Suprapubic skin (tissue), 4 donors: ENCODE results near the gene ZNF385A.

Source experiments
- CTCF ChIP-seq, 2 donors: fragments of 200-600 bp in 1 of 2; fragments of 450-650 bp in 1 of 2; sonication (generic) in 1 of 2; IDR thresholded peaks; one replicate each; pipeline ENCODE4 v1.5.1; 2016 to 2019; ENCODE audit warnings: antibody characterized with exemption in 2 of 2, mild to moderate bottlenecking in 1 of 2, moderate library complexity in 1 of 2
- EP300 ChIP-seq: sonication (generic); formaldehyde crosslinking; IDR thresholded peaks from one replicate; pipeline ENCODE4 v1.6.1; 2017; ENCODE audit warnings: antibody characterized with exemption
- POLR2A ChIP-seq, 2 donors: fragments of 450-650 bp; IDR thresholded peaks; one replicate each; pipeline ENCODE4 v1.6.1; 2017; ENCODE audit warnings: antibody characterized with exemption in 2 of 2, mild to moderate bottlenecking in 2 of 2, moderate library complexity in 2 of 2
- POLR2AphosphoS5 ChIP-seq, 3 donors: sonication (generic); formaldehyde crosslinking; IDR thresholded peaks; one replicate each; pipeline ENCODE4 v1.6.1; 2017; ENCODE audit warnings: antibody characterized with exemption in 3 of 3

GRCh38 chr12:54394986-54395385, 10.5 kb upstream of the ZNF385A start:
- no peak for TF ChIP-seq POLR2A (IDR thresholded peaks at IDR 0.05)
- TF ChIP-seq POLR2AphosphoS5 (IDR thresholded peaks at IDR 0.05) = no peak
- no peak for TF ChIP-seq CTCF (IDR thresholded peaks at IDR 0.05)
- no peak for TF ChIP-seq EP300
